ENCODE measurements around the gene TLL2.

DNA sequence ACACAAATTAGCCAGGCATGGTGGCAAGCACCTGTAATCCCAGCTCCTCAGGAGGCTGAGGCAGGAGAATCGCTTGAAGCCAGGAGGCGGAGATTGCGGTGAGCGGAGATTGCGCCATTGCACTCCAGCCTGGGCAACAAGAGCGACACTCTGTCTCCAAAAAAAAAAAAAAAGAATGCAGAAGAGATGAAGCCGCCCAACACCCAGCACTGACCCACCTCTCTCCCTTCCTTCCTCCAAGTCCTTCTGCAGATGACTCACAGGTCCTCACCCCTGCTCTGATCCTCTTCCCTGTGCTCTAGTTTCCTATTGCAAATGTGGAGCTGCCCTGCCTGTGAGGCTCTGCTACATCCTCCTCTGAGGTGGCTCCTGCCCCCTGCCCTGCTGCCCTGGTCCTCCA is 132.9 kb downstream of the TLL2 start:
- TF ChIP-seq POLR2A (IDR thresholded peaks at IDR 0.05) = no peak
- TF ChIP-seq, protein P1, sequence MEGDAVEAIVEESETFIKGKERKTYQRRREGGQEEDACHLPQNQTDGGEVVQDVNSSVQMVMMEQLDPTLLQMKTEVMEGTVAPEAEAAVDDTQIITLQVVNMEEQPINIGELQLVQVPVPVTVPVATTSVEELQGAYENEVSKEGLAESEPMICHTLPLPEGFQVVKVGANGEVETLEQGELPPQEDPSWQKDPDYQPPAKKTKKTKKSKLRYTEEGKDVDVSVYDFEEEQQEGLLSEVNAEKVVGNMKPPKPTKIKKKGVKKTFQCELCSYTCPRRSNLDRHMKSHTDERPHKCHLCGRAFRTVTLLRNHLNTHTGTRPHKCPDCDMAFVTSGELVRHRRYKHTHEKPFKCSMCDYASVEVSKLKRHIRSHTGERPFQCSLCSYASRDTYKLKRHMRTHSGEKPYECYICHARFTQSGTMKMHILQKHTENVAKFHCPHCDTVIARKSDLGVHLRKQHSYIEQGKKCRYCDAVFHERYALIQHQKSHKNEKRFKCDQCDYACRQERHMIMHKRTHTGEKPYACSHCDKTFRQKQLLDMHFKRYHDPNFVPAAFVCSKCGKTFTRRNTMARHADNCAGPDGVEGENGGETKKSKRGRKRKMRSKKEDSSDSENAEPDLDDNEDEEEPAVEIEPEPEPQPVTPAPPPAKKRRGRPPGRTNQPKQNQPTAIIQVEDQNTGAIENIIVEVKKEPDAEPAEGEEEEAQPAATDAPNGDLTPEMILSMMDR (IDR thresholded peaks at IDR 0.05) = no peak

All from upper lobe of left lung (tissue), 4 donors.